Measurements from ENCODE around the gene OTX1. TPM values are rescaled to one million over a fixed set of nuclear protein-coding genes. Genes with fewer than 3 reads are reported as not detected.

Gene OTX1
- total RNA-seq, 3 donors from 2014 or later (not counting 1 experiment from before 2014, with no cell fraction given) = not detected

- no peak for DNase-seq
Measured at GRCh38 chr2:63035169-63035568, 15.5 kb upstream of the OTX1 start.

GRCh38 chr2:63035660-63036059 lies 15.0 kb upstream of the OTX1 start:
- Mint-ChIP-seq H3K27me3 (ENCODE audit: low read depth in 2 of 2) (no peaks in the 10 kb centered on the region), H3K9me3 (no peaks in the 10 kb centered on the region), H3K36me3 (no peaks in the 10 kb centered on the region), H3K4me1 (no peaks in the 10 kb centered on the region), H3K27ac (no peak overlapping the region), H3K4me3 (no peak overlapping the region)
- Histone ChIP-seq H3K4me1 (ENCODE audit: control insufficient read depth, insufficient read depth, low read length) (no peaks in the 10 kb centered on the region), H3K9me3 (ENCODE audit: control insufficient read depth, insufficient read depth, low read length) (no peaks in the 10 kb centered on the region), H3K36me3 (ENCODE audit: control insufficient read depth, insufficient read depth, low read length) (no peaks in the 10 kb centered on the region), H3K27me3 (ENCODE audit: control insufficient read depth, insufficient read depth, low read length) (no peaks in the 10 kb centered on the region), H3K4me3 (ENCODE audit: low read length) (no peak overlapping the region), H3K27ac (ENCODE audit: low read length) (no peak overlapping the region)
- intact Hi-C loops (cut with micrococcal nuclease) = no loop called here
- DNase-seq = no peak
- no peak for ATAC-seq
- TF ChIP-seq, protein P1, sequence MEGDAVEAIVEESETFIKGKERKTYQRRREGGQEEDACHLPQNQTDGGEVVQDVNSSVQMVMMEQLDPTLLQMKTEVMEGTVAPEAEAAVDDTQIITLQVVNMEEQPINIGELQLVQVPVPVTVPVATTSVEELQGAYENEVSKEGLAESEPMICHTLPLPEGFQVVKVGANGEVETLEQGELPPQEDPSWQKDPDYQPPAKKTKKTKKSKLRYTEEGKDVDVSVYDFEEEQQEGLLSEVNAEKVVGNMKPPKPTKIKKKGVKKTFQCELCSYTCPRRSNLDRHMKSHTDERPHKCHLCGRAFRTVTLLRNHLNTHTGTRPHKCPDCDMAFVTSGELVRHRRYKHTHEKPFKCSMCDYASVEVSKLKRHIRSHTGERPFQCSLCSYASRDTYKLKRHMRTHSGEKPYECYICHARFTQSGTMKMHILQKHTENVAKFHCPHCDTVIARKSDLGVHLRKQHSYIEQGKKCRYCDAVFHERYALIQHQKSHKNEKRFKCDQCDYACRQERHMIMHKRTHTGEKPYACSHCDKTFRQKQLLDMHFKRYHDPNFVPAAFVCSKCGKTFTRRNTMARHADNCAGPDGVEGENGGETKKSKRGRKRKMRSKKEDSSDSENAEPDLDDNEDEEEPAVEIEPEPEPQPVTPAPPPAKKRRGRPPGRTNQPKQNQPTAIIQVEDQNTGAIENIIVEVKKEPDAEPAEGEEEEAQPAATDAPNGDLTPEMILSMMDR (IDR thresholded peaks at IDR 0.05) = no peak
- 97% methylated on average over 4 of the region's 4 CpGs for WGBS (ENCODE audit: insufficient coverage)

More at GRCh38 chr2:63035169-63035568, 15.5 kb upstream of the OTX1 start:
- Histone ChIP-seq H3K4me3 (ENCODE audit: low read length) (no peak overlapping the region), H3K9me3 (ENCODE audit: control insufficient read depth, insufficient read depth, low read length) (no peaks in the 10 kb centered on the region), H3K27me3 (ENCODE audit: control insufficient read depth, insufficient read depth, low read length) (no peaks in the 10 kb centered on the region), H3K27ac (ENCODE audit: low read length) (no peak overlapping the region), H3K4me1 (ENCODE audit: control insufficient read depth, insufficient read depth, low read length) (no peaks in the 10 kb centered on the region), H3K36me3 (ENCODE audit: control insufficient read depth, insufficient read depth, low read length) (no peaks in the 10 kb centered on the region)
- H3K4me1 Mint-ChIP-seq = no peaks in the 10 kb centered on the region
- no peak overlapping the region for H3K4me3 Mint-ChIP-seq
- intact Hi-C loops (cut with micrococcal nuclease) = no loop called here
- WGBS (ENCODE audit: insufficient coverage) = 100% methylated on average over 2 of the region's 2 CpGs
- no peak for ATAC-seq
- H3K36me3 Mint-ChIP-seq = no peaks in the 10 kb centered on the region
- TF ChIP-seq, protein P1 (IDR thresholded peaks at IDR 0.05) = no peak
- no peaks in the 10 kb centered on the region for H3K9me3 Mint-ChIP-seq
- H3K27me3 Mint-ChIP-seq (ENCODE audit: low read depth in 2 of 2) = no peaks in the 10 kb centered on the region
- no peak overlapping the region for H3K27ac Mint-ChIP-seq

DNA sequence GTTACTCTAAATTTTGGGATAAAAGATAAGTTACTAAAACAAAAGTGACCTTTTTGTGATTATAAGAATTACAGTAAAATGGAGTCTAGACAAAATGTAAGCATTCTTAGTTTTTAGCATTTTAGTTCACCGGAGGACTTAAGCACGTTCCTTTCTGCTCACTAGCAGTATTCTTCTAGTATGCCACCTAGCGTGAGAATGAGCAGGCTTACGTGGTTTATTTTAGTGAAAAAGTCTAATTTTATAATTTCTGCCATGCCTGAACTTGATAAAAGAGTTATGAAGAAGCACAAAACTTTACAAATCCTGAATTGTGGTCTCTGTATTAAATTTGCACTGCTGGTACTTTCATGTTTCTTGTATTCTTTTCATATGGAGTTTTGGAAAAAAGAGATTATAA lies 12.6 kb upstream of the OTX1 start:
- TF ChIP-seq, protein P1 (IDR thresholded peaks at IDR 0.05) = no peak

DNA sequence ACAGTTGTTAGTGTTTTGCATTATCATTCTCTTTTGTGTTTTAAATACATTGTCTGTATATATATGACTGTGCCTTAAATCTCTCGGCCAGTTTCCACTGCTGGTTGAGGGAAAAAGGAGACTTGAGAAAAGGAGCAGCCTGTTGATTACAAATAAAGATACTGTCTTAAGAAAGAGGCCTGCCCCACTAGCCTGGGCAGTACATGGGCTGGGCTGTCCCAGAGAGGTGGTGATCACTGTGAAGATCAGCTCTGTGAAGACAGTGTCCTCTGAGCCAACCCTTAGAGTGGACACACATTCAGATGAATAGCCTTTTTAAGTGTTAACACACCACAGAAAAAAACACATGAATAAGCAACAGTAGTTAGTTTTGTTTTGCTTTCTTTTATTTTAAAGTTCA lies 10.0 kb upstream of the OTX1 start:
- intact Hi-C loops (cut with micrococcal nuclease) = no loop called here
- DNase-seq (no peak), ATAC-seq (no peak)
- 100% methylated on average over 1 of the region's 1 CpG for WGBS (ENCODE audit: insufficient coverage)
- H3K36me3 Mint-ChIP-seq = peaks cover 2% of the 10 kb centered on the region
- no peaks in the 10 kb centered on the region for H3K9me3 ChIP-seq (ENCODE audit: control insufficient read depth, insufficient read depth, low read length)
- H3K9me3 Mint-ChIP-seq = no peaks in the 10 kb centered on the region
- no peak overlapping the region for H3K4me3 ChIP-seq (ENCODE audit: low read length)
- no peak overlapping the region for H3K27ac ChIP-seq (ENCODE audit: low read length)
- no peaks in the 10 kb centered on the region for H3K36me3 ChIP-seq (ENCODE audit: control insufficient read depth, insufficient read depth, low read length)
- H3K27me3 Mint-ChIP-seq (ENCODE audit: low read depth in 2 of 2) = peaks cover 7 to 12% of the 10 kb centered on the region in 2 donors
- no peak overlapping the region for H3K4me3 Mint-ChIP-seq
- H3K27me3 ChIP-seq (ENCODE audit: control insufficient read depth, insufficient read depth, low read length) = peaks cover 2% of the 10 kb centered on the region
- H3K27ac Mint-ChIP-seq = no peak overlapping the region
- no peaks in the 10 kb centered on the region for H3K4me1 Mint-ChIP-seq
- H3K4me1 ChIP-seq (ENCODE audit: control insufficient read depth, insufficient read depth, low read length) = no peaks in the 10 kb centered on the region
- TF ChIP-seq, protein P1 (IDR thresholded peaks at IDR 0.05) = no peak

More for the DNA sequence above, 12.6 kb upstream of the OTX1 start:
- no peaks in the 10 kb centered on the region for H3K4me1 ChIP-seq (ENCODE audit: control insufficient read depth, insufficient read depth, low read length)
- DNase-seq (no peak), ATAC-seq (no peak)
- H3K9me3 ChIP-seq (ENCODE audit: control insufficient read depth, insufficient read depth, low read length) = no peaks in the 10 kb centered on the region
- H3K9me3 Mint-ChIP-seq = no peaks in the 10 kb centered on the region
- no peaks in the 10 kb centered on the region for H3K36me3 ChIP-seq (ENCODE audit: control insufficient read depth, insufficient read depth, low read length)
- H3K27ac ChIP-seq (ENCODE audit: low read length) = no peak overlapping the region
- H3K4me1 Mint-ChIP-seq = no peaks in the 10 kb centered on the region
- no peaks in the 10 kb centered on the region for H3K27me3 ChIP-seq (ENCODE audit: control insufficient read depth, insufficient read depth, low read length)
- H3K27ac Mint-ChIP-seq = no peak overlapping the region
- intact Hi-C loops (cut with micrococcal nuclease) = no loop called here
- H3K4me3 Mint-ChIP-seq = no peak overlapping the region
- no peaks in the 10 kb centered on the region for H3K36me3 Mint-ChIP-seq
- 90% methylated on average over 4 of the region's 4 CpGs for WGBS (ENCODE audit: insufficient coverage)
- no peak overlapping the region for H3K4me3 ChIP-seq (ENCODE audit: low read length)
- no peaks in the 10 kb centered on the region for H3K27me3 Mint-ChIP-seq (ENCODE audit: low read depth in 2 of 2)
